Mucosa of stomach (tissue), 1 donor: ENCODE measurements around the gene PECR.

ENCODE experiments used
- H3K27me3 ChIP-seq: one replicate; pipeline ENCODE4 v1.7.0; 2013; ENCODE audit warnings: mild to moderate bottlenecking, low read length; ENCODE audit not compliant: control insufficient read depth, insufficient read depth
- H3K36me3 ChIP-seq: one replicate; pipeline ENCODE4 v1.7.0; 2013; ENCODE audit warnings: low read length; ENCODE audit not compliant: control insufficient read depth, insufficient read depth
- H3K4me1 ChIP-seq: one replicate; pipeline ENCODE4 v1.7.0; 2013; ENCODE audit warnings: mild to moderate bottlenecking, low read length; ENCODE audit not compliant: control insufficient read depth, insufficient read depth
- H3K4me3 ChIP-seq: one replicate; pipeline ENCODE4 v1.7.0; 2013; ENCODE audit warnings: low read length
- H3K9ac ChIP-seq: one replicate; pipeline ENCODE4 v1.7.0; 2013; ENCODE audit warnings: mild to moderate bottlenecking, low read length, moderate library complexity
- H3K9me3 ChIP-seq: one replicate; pipeline ENCODE4 v1.7.0; 2013; ENCODE audit warnings: mild to moderate bottlenecking, low read length, moderate library complexity; ENCODE audit not compliant: control insufficient read depth
- donor health status: Pancreatic carcinoma.

PECR gene

GRCh38 chr2:216081487-216082116 lies at the start of gene PECR, which contains the start of gene TMEM169:
PECR (minus strand) TSS chr2:216081809; CDS start chr2:216081741, 68 bp downstream.
TMEM169 (plus strand) TSS chr2:216081919; CDS start chr2:216095964, 14,045 bp downstream.
- Histone ChIP-seq H3K27me3 (peaks cover 6% of the 10 kb centered on the region), H3K9ac (peak within 1 kb of the TSS; percentile 63), H3K4me3 (peak within 1 kb of the TSS; percentile 67), H3K36me3 (no peaks in the 10 kb centered on the region), H3K9me3 (no peaks in the 10 kb centered on the region), H3K4me1 (peaks cover 4% of the 10 kb centered on the region)

- Histone ChIP-seq H3K9me3 (no peaks in the 10 kb centered on the region), H3K9ac (no peak overlapping the region), H3K4me3 (no peak overlapping the region), H3K27me3 (no peaks in the 10 kb centered on the region), H3K4me1 (no peaks in the 10 kb centered on the region), H3K36me3 (peaks cover 7% of the 10 kb centered on the region)
Observed at GRCh38 chr2:216130346-216130971, 48.9 kb upstream of the PECR start.

- Histone ChIP-seq H3K36me3 (peaks cover 7% of the 10 kb centered on the region), H3K9ac (no peak overlapping the region), H3K4me1 (no peaks in the 10 kb centered on the region), H3K4me3 (no peak overlapping the region), H3K27me3 (no peaks in the 10 kb centered on the region), H3K9me3 (no peaks in the 10 kb centered on the region)
Observed at GRCh38 chr2:216126943-216127342, 45.3 kb upstream of the PECR start.

- Histone ChIP-seq H3K4me1 (no peaks in the 10 kb centered on the region), H3K4me3 (no peak overlapping the region), H3K27me3 (no peaks in the 10 kb centered on the region), H3K9me3 (no peaks in the 10 kb centered on the region), H3K9ac (no peak overlapping the region), H3K36me3 (no peaks in the 10 kb centered on the region)
Observed at GRCh38 chr2:216121255-216121654, 39.6 kb upstream of the PECR start.

GRCh38 chr2:216119986-216120385 lies 38.4 kb upstream of the PECR start:
- Histone ChIP-seq H3K4me3 (no peak overlapping the region), H3K9me3 (no peaks in the 10 kb centered on the region), H3K9ac (no peak overlapping the region), H3K27me3 (no peaks in the 10 kb centered on the region), H3K4me1 (no peaks in the 10 kb centered on the region), H3K36me3 (no peaks in the 10 kb centered on the region)

- H3K9ac ChIP-seq, result no peak overlapping the region
Observed at GRCh38 chr2:216119146-216119545, 37.5 kb upstream of the PECR start.

GRCh38 chr2:216118474-216118873 lies 36.9 kb upstream of the PECR start:
- Histone ChIP-seq H3K9me3 (no peaks in the 10 kb centered on the region), H3K9ac (no peak overlapping the region), H3K27me3 (no peaks in the 10 kb centered on the region), H3K36me3 (no peaks in the 10 kb centered on the region), H3K4me3 (no peak overlapping the region), H3K4me1 (peaks cover 6% of the 10 kb centered on the region)

More at GRCh38 chr2:216119146-216119545, 37.5 kb upstream of the PECR start:
- Histone ChIP-seq H3K4me3 (no peak overlapping the region), H3K36me3 (no peaks in the 10 kb centered on the region), H3K4me1 (peaks cover 5% of the 10 kb centered on the region), H3K9me3 (no peaks in the 10 kb centered on the region), H3K27me3 (no peaks in the 10 kb centered on the region)

- Histone ChIP-seq H3K27me3 (no peaks in the 10 kb centered on the region), H3K4me3 (no peak overlapping the region), H3K36me3 (no peaks in the 10 kb centered on the region), H3K4me1 (peaks cover 13% of the 10 kb centered on the region), H3K9ac (no peak overlapping the region), H3K9me3 (no peaks in the 10 kb centered on the region)
Observed at GRCh38 chr2:216117561-216118340, 36.1 kb upstream of the PECR start.

- Histone ChIP-seq H3K4me3 (no peak overlapping the region), H3K27me3 (no peaks in the 10 kb centered on the region), H3K9me3 (no peaks in the 10 kb centered on the region), H3K36me3 (no peaks in the 10 kb centered on the region), H3K9ac (no peak overlapping the region), H3K4me1 (peaks cover 21% of the 10 kb centered on the region)
Observed at GRCh38 chr2:216116418-216116817, 34.8 kb upstream of the PECR start.

- Histone ChIP-seq H3K9me3 (no peaks in the 10 kb centered on the region), H3K9ac (peak overlapping the region; percentile 78), H3K4me3 (peak overlapping the region; percentile 4), H3K36me3 (no peaks in the 10 kb centered on the region), H3K4me1 (peaks cover 30% of the 10 kb centered on the region), H3K27me3 (no peaks in the 10 kb centered on the region)
Observed at GRCh38 chr2:216114714-216115531, 33.3 kb upstream of the PECR start.

- peaks cover 30% of the 10 kb centered on the region for H3K4me1 ChIP-seq
- H3K9ac ChIP-seq, result no peak overlapping the region
- no peaks in the 10 kb centered on the region for H3K27me3 ChIP-seq
- no peak overlapping the region for H3K4me3 ChIP-seq
- no peaks in the 10 kb centered on the region for H3K36me3 ChIP-seq
- H3K9me3 ChIP-seq, result no peaks in the 10 kb centered on the region
Observed at GRCh38 chr2:216114382-216114713, 32.7 kb upstream of the PECR start.
